GM12892 (cell line): ENCODE measurements around the gene SLC22A13.
"Not testable (repeated sequence)": the region's sequence is repeated elsewhere in the genome, so short reads cannot be mapped to it uniquely, and the experiment has no call there.

Experiments
- DNase-seq: peaks from one replicate; pipeline ENCODE4 v3.0.0; 2011; ENCODE audit not compliant: insufficient read length
- FAIRE-seq: peaks from 2 replicates; lab custom pipeline; 2011; peaks lifted over from hg19 to GRCh38; lab: Jason Lieb, UNC
- POLR2A ChIP-seq: IDR thresholded peaks from 2 replicates; pipeline ENCODE4 v1.6.1; 2011; ENCODE audit warnings: low read depth, low read length, control low read depth
- POLR2AphosphoS5 ChIP-seq: IDR thresholded peaks from 2 replicates; pipeline ENCODE4 v1.6.1; 2011; ENCODE audit warnings: low read depth, low read length, control low read depth
- TAF1 ChIP-seq: IDR thresholded peaks from 2 replicates; pipeline ENCODE4 v1.6.1; 2011; ENCODE audit warnings: low read depth, mild to moderate bottlenecking, control low read depth, low read length, borderline replicate concordance

The SLC22A13 gene

DNA sequence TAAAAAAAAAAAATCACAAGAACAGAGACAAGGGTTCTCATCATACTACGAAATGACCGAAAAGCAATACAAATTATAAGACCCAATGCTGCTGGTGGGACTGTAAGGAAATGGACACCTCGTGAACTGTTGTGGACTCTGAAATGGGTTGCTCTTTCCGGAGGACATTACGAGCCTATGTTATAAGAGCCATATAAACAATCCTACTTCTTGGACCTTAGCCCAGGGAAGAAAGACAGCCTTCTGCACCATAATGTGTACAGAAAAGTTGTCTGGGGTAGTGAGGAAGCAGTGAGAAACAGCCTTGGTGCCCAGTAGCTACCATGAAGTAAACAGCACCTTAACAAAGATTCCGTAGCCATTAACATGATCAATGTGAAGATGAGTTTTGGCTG, 19.1 kb downstream of the SLC22A13 start:
- FAIRE-seq (no peak), DNase-seq (no peak)
- no peak for TF ChIP-seq POLR2AphosphoS5
- no peak for TF ChIP-seq TAF1
- no peak for TF ChIP-seq POLR2A

DNA sequence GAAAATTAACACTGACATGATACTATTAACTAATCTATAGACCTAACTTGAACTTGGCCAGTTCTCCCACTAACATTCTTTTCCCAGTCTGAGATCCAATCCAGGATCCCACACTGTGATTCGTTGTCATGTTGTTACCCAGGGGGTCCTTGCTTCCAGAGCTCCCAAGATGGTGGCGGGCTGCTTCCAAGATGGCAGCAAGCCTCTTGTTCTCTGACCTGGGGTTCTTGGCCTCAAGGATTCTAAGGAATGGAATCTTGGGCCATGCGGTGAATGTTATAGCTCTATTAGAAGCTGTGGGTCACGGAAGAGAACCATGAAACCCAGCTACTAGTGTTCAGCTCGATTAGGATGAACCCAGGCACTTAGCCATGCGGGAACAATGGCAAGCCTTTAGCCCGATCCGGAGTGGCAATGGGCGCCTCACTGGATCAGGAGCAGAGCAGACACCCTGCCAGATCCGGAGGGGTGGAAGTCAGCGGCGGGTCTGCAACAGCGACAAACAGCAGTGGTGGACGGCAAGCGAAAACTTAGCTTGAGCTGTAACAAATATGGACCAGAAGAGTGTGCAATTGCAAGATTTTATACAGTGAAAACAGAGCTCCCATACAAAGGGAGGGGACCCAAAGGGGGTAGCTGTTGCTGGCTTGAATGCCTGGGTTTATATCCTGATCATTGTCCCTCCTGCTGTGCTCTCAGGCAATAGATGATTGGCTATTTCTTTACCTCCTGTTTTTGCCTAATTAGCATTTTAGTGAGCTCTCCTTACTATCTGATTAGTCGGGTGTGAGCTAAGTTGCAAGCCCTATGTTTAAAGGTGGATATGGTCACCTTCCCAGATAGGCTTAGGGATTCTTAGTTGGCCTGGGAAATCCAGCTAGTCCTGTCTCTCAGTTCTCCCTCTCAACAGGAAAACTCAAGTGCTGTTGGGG, 23.9 kb downstream of the SLC22A13 start:
- DNase-seq, FAIRE-seq: not testable (repeated sequence)

DNA sequence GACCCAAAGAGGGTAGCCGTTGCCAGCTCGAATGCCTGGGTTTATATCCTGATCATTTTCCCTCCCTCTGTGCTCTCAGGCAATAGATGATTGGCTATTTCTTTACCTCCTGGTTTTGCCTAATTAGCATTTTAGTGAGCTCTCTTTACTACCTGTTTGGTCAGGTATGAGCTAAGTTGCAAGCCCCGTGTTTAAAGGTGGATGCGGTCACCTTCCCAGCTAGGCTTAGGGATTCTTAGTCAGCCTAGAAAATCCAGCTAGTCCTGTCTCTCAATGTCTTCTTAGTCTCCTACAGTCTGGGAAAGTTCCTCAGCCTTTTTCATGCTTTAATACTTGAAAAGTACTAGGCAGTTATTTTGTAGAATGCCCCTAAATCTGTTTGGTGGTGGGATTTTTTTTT, 31.4 kb downstream of the SLC22A13 start:
- DNase-seq, FAIRE-seq: not testable (repeated sequence)

DNA sequence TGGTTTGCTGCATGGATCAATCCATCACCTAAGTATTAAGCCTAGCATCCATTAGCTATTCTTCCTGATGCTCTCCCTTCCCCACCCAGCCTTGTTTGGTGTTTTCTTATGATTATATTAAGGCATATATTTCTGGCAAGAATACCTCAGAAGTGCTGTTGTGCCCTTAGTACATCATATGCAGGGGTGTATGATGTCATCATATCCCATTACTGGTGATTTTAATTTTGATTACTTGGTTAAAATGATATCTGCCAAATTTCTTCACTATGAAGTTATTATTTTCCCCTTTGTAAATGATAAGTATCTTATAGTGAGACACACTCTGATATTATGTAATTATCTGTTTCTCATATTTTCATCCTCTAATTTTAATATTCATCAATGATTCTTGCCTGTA, 31.9 kb downstream of the SLC22A13 start:
- FAIRE-seq, result no peak
- no peak for TF ChIP-seq TAF1
- TF ChIP-seq POLR2A, result no peak
- TF ChIP-seq POLR2AphosphoS5, result no peak
- no peak for DNase-seq

DNA sequence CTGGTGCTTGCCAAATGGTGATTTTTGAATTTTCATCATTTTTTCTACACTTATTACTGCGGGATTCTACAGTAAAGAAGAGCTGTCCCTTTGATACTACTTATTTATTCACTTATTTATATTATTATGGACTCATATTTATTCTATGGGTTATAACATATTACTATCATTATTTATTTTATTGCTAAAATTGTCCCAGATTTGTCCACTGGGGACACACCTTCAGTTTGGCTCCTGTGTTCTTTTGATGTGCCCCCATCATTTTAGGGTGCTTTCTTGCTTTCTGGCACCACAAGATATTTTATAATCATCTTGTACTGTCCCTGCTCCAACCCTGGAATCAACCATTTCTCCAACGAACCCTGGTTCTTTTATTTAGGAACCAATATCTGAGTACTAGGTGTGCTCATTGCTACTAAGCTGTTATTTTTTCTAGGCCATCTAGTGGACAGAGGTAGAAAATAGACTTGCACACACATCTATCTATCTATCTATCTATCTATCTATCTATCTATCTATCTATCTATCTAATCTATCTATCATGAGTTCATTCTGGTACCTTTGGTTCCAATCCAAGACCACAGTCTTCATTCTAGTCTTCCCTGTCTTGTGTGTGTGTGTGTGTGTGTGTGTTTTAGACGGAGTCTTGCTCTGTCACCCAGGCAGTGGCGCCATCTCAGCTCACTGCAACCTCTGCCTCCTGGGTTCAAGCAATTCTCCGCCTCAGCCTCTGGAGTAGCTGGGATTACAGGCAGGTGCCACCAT, 32.5 kb downstream of the SLC22A13 start:
- FAIRE-seq (no peak), DNase-seq (no peak)
- no peak for TF ChIP-seq POLR2AphosphoS5
- no peak for TF ChIP-seq TAF1
- TF ChIP-seq POLR2A, result no peak

DNA sequence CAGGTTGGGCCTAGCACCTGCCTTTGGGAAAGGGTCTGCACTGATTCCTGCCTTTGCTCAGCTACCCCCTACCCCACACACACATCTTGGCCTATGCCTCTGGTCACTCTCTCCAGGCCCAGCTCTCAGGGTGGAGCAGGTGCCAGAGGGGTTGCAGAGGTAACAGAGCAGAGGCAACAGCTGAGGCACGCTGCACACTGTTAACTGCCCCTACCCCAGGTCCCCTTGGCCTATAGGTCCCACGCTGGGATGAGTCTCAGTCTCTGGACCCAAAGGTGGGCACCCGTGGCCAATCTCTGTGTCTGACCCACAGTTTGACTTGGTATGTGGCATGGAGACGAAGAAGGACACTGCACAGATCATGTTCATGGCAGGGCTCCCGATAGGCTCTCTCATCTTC, 41.3 kb downstream of the SLC22A13 start:
- FAIRE-seq (no peak), DNase-seq (no peak)
- TF ChIP-seq TAF1, result no peak
- TF ChIP-seq POLR2A, result no peak
- TF ChIP-seq POLR2AphosphoS5, result no peak

DNA sequence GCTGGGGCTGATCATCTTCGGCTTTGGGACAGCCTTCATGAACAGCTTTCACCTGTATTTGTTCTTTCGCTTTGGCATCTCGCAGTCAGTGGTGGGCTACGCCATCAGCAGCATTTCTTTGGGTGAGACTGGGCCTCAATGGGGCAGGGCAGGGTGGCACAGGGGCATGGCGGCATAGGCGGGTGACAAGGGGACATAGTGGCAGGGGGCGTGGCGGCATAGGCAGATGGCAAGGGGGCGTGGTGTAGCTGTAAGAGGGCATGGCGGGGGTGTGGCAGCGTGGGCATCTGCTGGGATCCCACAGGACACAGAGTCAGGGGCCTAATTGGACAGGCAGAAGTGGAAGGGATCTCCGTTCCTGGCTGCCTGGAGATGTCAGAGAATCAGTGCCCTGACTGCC, 42.0 kb downstream of the SLC22A13 start:
- FAIRE-seq, result no peak
- no peak for DNase-seq
- TF ChIP-seq POLR2AphosphoS5 (no peak), TAF1 (no peak), POLR2A (no peak)

DNA sequence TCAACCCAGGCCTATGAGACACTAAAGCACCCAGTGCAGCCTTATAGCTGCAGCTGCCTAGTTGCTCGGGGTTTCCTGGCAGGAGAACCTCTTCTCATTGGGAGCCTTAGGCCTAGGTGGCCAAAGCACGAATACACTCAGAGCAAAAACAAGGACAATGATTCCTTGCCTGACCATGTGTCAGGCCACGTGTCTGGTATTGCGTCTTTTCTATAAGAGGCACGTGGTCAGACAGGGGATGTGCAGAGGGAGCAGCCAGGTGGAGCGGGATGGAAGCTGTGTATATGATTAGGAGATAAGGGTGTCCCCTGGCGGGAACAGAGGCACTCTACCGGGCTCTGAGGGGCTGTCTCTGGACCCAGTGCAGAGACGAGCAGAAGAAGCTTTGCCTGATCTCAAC, 42.8 kb downstream of the SLC22A13 start:
- FAIRE-seq, result no peak
- TF ChIP-seq POLR2A (no peak), POLR2AphosphoS5 (no peak), TAF1 (no peak)
- DNase-seq, result no peak

DNA sequence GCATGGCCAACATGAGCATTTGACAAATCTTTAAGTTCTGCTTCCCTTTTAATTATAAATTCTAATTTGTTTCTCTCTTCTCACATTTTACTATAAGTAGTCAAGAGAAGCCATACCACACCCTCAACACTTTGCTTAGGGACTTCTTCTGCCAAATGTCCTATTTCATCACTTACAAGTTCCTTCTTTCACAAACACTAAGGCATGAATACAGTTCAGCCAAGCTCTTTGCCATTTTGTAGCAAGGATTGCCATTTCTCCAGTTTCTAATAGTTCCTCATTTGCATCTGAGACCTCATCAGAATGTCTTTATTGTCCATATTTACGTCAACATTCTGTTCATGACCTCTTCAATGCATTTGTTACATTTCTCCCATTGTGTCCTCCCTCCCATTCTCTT, 45.9 kb downstream of the SLC22A13 start:
- no peak for DNase-seq
- no peak for FAIRE-seq
- TF ChIP-seq TAF1 (no peak), POLR2AphosphoS5 (no peak), POLR2A (no peak)

DNA sequence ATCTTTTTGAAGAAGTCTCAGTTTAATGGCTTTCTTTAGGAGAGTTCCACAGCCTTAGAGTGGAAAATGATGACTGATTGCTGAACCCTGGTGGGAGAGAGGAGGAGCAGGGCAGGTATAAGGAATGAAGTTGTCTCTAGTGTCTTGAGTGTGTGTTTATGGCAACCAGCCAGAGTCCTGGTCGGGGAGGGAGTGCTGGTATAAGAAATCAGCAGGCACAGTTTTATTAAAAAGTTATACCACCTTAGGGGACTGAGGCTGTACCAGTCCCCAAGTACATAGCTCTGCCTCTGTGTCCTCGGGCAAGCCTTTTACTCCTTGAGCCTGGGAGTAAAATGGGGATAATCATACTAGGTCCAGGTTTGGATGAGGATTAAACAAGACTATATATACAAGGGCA, 46.3 kb downstream of the SLC22A13 start:
- no peak for FAIRE-seq

DNA sequence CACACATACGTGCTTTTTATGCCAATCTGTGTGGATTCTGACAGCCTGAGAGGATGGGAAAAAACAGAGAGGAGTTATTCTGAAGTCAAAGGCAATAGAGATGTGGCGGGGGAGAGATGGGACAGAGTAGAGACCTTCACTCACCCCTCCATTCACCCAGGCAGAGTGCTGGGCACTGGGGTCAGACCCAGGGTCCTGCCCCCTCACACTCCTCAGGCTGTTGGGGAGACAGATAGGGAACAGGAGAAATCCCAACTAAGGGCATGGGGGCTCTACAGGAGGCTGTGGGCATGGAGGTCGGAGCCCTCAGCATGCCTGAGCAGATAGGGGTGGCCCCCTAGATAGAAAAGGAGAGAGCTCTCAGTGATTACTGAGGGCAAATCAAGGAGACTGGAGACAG, 46.7 kb downstream of the SLC22A13 start:
- TF ChIP-seq POLR2AphosphoS5 (no peak), POLR2A (no peak), TAF1 (no peak)
- DNase-seq, result no peak
- FAIRE-seq, result no peak

More for the DNA sequence above, 46.3 kb downstream of the SLC22A13 start:
- TF ChIP-seq TAF1 (no peak), POLR2A (no peak)
- no peak for DNase-seq

DNA sequence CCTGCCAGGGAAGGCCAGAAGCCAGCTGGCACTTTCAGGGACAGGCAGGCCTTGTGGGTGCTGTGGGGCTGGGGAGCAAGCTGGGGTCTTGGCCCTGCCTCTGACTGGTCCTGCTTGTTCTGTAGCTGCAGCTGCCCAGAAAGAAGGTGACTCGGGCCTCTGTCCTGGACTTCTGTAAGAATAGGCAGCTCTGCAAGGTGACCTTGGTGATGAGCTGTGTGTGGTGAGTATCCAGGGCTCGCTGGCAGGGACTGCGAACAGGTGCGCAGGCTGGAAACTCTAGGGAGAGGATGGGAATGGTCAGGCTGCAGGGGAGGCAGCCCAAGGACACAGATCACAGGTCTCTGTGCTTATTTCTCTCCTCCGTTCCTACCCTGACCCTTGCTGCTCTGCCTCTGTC, 47.7 kb downstream of the SLC22A13 start:
- FAIRE-seq, result no peak

DNA sequence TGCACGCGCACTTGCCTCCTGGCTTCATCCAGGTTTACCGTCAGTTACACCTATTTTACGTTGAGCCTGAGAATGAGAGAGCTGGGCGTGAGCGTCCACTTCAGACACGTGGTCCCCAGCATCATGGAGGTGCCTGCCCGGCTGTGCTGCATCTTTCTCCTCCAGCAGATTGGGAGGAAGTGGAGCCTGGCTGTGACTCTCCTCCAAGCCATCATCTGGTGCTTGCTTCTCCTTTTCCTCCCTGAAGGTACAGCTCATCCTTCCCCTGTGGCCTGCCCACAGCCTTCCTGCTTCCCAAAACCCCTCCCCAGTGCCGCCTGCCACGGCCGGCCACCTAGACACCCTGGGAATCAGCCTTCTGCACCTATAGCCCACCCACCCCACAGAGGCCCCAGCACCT, 48.1 kb downstream of the SLC22A13 start:
- DNase-seq (no peak), FAIRE-seq (no peak)
- TF ChIP-seq TAF1 (no peak), POLR2A (no peak), POLR2AphosphoS5 (no peak)

More for the DNA sequence above, 47.7 kb downstream of the SLC22A13 start:
- TF ChIP-seq POLR2A, result no peak
- no peak for TF ChIP-seq POLR2AphosphoS5
- no peak for TF ChIP-seq TAF1
- DNase-seq, result no peak
